Measurements from ENCODE around the gene MAMLD1. TPM values are rescaled to one million over a fixed set of nuclear protein-coding genes. Genes with fewer than 3 reads are reported as not detected.

The MAMLD1 gene
- total RNA-seq, 3 donors from 2014 or later (not counting 1 experiment from before 2014, with no cell fraction given), result 0.23 to 1.1 (median 0.45) TPM

DNA sequence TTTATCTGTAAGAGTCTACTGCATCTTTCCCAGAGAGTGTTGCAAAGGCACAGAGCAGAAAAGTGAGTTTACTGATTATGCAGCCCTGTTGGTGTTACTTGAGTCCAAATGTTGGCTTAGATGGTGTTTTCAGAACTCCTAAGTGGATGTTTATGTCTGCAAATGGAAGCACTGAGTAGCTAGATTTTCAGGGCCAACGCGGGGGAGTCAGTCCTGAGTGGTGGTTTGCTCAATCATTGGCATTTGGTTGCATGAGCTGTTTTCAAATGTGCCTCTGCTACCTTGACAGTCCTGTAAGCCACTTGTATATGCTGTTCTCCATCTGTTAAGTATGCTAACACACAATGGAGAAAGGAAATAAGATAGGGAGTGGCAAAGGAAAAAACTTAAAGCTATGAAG lies 45.4 kb downstream of the MAMLD1 start:
- Histone ChIP-seq H3K27ac (ENCODE audit: low read length) (no peak overlapping the region), H3K4me1 (ENCODE audit: control insufficient read depth, insufficient read depth, low read length) (peaks cover 14% of the 10 kb centered on the region), H3K9me3 (ENCODE audit: control insufficient read depth, insufficient read depth, low read length) (no peaks in the 10 kb centered on the region), H3K27me3 (ENCODE audit: control insufficient read depth, insufficient read depth, low read length) (no peaks in the 10 kb centered on the region), H3K36me3 (ENCODE audit: control insufficient read depth, insufficient read depth, low read length) (no peaks in the 10 kb centered on the region), H3K4me3 (ENCODE audit: low read length) (no peak overlapping the region)
- peaks cover 11 to 14% of the 10 kb centered on the region in 2 donors for H3K27me3 Mint-ChIP-seq (ENCODE audit: low read depth in 2 of 2)
- no peaks in the 10 kb centered on the region for H3K36me3 Mint-ChIP-seq
- TF ChIP-seq, protein P1, sequence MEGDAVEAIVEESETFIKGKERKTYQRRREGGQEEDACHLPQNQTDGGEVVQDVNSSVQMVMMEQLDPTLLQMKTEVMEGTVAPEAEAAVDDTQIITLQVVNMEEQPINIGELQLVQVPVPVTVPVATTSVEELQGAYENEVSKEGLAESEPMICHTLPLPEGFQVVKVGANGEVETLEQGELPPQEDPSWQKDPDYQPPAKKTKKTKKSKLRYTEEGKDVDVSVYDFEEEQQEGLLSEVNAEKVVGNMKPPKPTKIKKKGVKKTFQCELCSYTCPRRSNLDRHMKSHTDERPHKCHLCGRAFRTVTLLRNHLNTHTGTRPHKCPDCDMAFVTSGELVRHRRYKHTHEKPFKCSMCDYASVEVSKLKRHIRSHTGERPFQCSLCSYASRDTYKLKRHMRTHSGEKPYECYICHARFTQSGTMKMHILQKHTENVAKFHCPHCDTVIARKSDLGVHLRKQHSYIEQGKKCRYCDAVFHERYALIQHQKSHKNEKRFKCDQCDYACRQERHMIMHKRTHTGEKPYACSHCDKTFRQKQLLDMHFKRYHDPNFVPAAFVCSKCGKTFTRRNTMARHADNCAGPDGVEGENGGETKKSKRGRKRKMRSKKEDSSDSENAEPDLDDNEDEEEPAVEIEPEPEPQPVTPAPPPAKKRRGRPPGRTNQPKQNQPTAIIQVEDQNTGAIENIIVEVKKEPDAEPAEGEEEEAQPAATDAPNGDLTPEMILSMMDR (IDR thresholded peaks at IDR 0.05), result no peak
- H3K27ac Mint-ChIP-seq, result no peak overlapping the region
- H3K4me3 Mint-ChIP-seq, result no peak overlapping the region
- H3K9me3 Mint-ChIP-seq, result no peaks in the 10 kb centered on the region
- H3K4me1 Mint-ChIP-seq, result no peaks in the 10 kb centered on the region
- DNase-seq (no peak), ATAC-seq (no peak)
- intact Hi-C loops (cut with micrococcal nuclease), result no loop called here
- 100% methylated on average over 2 of the region's 2 CpGs for WGBS (ENCODE audit: insufficient coverage)

DNA sequence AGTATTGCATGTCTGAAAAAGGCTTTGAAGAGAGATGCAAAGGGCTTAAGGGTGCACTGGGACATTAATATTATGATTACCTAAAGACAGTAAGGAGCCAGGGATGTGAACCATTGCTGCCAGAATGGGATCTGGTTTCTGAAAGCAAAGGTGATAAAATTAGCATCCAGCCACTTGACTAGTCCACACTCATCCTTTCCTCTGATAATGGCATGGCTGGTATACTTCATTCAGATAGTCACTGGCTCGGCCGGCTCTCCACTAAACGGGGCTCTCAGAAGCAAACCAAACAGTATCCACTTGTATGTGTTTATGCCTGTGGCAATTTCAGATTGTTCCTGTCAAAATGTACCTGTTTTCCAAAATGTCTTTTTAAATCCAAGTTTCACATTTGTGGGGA lies 46.4 kb downstream of the MAMLD1 start:
- H3K36me3 ChIP-seq (ENCODE audit: control insufficient read depth, insufficient read depth, low read length), result no peaks in the 10 kb centered on the region
- H3K27ac ChIP-seq (ENCODE audit: low read length), result no peak overlapping the region
- Mint-ChIP-seq H3K27me3 (ENCODE audit: low read depth in 2 of 2) (peaks cover 10 to 19% of the 10 kb centered on the region in 2 donors), H3K36me3 (no peaks in the 10 kb centered on the region), H3K4me1 (no peaks in the 10 kb centered on the region), H3K4me3 (no peak overlapping the region), H3K9me3 (no peaks in the 10 kb centered on the region), H3K27ac (no peak overlapping the region)
- intact Hi-C loops (cut with micrococcal nuclease), result no loop called here
- no CpG with 5 or more reads among the region's 3 CpGs for WGBS (ENCODE audit: insufficient coverage)
- no peaks in the 10 kb centered on the region for H3K27me3 ChIP-seq (ENCODE audit: control insufficient read depth, insufficient read depth, low read length)
- ATAC-seq (no peak), DNase-seq (no peak)
- H3K9me3 ChIP-seq (ENCODE audit: control insufficient read depth, insufficient read depth, low read length), result no peaks in the 10 kb centered on the region
- TF ChIP-seq, protein P1 (IDR thresholded peaks at IDR 0.05), result no peak
- no peak overlapping the region for H3K4me3 ChIP-seq (ENCODE audit: low read length)
- peaks cover 14% of the 10 kb centered on the region for H3K4me1 ChIP-seq (ENCODE audit: control insufficient read depth, insufficient read depth, low read length)

DNA sequence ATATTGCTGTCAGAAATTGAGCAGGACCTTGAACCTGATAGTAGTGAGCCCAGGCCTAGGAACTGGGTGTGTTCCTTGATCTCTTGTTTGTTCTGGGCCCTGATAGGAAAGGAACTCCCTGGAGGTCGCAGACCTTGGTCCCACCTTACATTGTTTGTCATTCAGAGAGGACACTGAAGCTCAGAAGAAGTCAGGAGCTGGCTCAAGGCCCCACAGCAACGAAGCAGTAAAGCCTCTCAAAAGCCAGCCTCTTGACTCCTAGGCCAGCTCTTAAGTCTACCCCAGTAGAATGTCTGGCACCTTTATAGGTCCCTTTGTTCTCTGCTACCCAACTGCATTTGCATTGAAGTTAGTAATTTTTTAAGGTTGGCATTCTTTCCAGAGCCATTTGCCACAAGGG lies 46.8 kb downstream of the MAMLD1 start:
- Histone ChIP-seq H3K4me1 (ENCODE audit: control insufficient read depth, insufficient read depth, low read length) (peaks cover 14% of the 10 kb centered on the region), H3K27ac (ENCODE audit: low read length) (no peak overlapping the region), H3K9me3 (ENCODE audit: control insufficient read depth, insufficient read depth, low read length) (no peaks in the 10 kb centered on the region), H3K27me3 (ENCODE audit: control insufficient read depth, insufficient read depth, low read length) (no peaks in the 10 kb centered on the region), H3K36me3 (ENCODE audit: control insufficient read depth, insufficient read depth, low read length) (no peaks in the 10 kb centered on the region), H3K4me3 (ENCODE audit: low read length) (no peak overlapping the region)
- DNase-seq (peak in 1 of 2 donors; percentile 5), ATAC-seq (no peak)
- intact Hi-C loops (cut with micrococcal nuclease), result no loop called here
- H3K4me1 Mint-ChIP-seq, result no peaks in the 10 kb centered on the region
- TF ChIP-seq, protein P1 (IDR thresholded peaks at IDR 0.05), result no peak
- peaks cover 10 to 19% of the 10 kb centered on the region in 2 donors for H3K27me3 Mint-ChIP-seq (ENCODE audit: low read depth in 2 of 2)
- no peak overlapping the region for H3K27ac Mint-ChIP-seq
- no peaks in the 10 kb centered on the region for H3K36me3 Mint-ChIP-seq
- H3K9me3 Mint-ChIP-seq, result no peaks in the 10 kb centered on the region
- 79% methylated on average over 2 of the region's 2 CpGs for WGBS (ENCODE audit: insufficient coverage)
- no peak overlapping the region for H3K4me3 Mint-ChIP-seq

DNA sequence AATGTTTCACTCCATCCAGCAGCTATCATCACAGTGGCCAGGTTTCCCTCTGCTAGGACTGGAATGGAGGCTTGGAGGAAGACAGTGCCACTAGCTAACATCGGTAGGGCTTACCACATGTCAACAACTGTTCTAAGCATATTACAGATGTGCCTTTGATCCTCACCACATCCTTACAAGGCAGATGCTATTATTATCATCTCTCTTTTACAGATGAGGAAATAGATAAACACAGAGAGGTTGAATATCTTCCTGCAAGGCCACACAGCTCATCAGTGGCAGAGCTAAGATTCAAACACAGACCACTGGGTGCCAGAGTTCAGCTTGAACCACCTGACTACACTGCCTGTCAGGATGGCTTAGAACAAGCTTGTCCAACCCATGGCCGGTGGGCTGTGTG lies 47.4 kb downstream of the MAMLD1 start:
- Histone ChIP-seq H3K27ac (ENCODE audit: low read length) (no peak overlapping the region), H3K27me3 (ENCODE audit: control insufficient read depth, insufficient read depth, low read length) (no peaks in the 10 kb centered on the region), H3K4me3 (ENCODE audit: low read length) (no peak overlapping the region), H3K9me3 (ENCODE audit: control insufficient read depth, insufficient read depth, low read length) (no peaks in the 10 kb centered on the region), H3K4me1 (ENCODE audit: control insufficient read depth, insufficient read depth, low read length) (peaks cover 14% of the 10 kb centered on the region), H3K36me3 (ENCODE audit: control insufficient read depth, insufficient read depth, low read length) (no peaks in the 10 kb centered on the region)
- intact Hi-C loops (cut with micrococcal nuclease), result no loop called here
- WGBS (ENCODE audit: insufficient coverage), result 86% methylated on average over 1 of the region's 2 CpGs
- TF ChIP-seq, protein P1 (IDR thresholded peaks at IDR 0.05), result no peak
- no peaks in the 10 kb centered on the region for H3K36me3 Mint-ChIP-seq
- H3K9me3 Mint-ChIP-seq, result no peaks in the 10 kb centered on the region
- ATAC-seq (no peak), DNase-seq (peak in 1 of 2 donors; percentile 62)
- no peak overlapping the region for H3K4me3 Mint-ChIP-seq
- H3K4me1 Mint-ChIP-seq, result no peaks in the 10 kb centered on the region
- no peak overlapping the region for H3K27ac Mint-ChIP-seq
- peaks cover 10 to 19% of the 10 kb centered on the region in 2 donors for H3K27me3 Mint-ChIP-seq (ENCODE audit: low read depth in 2 of 2)

Data from natural killer cell (primary cell).